Measurements from ENCODE around the gene MLLT6.
"Not testable (repeated sequence)": the region's sequence is repeated elsewhere in the genome, so short reads cannot be mapped to it uniquely, and the experiment has no call there.

MLLT6 gene

DNA sequence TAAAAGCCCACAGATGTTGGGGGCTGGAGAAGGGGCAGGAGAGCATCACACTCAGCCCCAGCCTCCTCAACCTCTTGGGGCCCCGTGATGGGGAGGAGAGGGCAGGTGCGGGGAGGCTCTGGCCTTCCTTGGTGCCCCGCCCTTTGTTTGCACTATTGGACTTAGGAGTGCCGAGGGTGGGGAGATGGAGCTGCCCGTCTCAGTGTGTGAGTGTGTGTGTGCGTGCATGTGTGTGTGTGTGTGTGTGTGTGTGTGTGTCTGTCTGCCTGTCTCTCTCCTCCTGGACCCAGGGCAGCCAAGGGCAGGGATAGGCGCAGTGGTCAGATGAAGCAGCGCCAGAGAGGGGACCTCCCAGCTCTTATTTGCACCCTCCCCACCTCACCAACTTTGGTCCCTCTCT lies 21.1 kb downstream of the MLLT6 start:
- not testable (repeated sequence) for DNase-seq (ENCODE audit: low spot score)

DNA sequence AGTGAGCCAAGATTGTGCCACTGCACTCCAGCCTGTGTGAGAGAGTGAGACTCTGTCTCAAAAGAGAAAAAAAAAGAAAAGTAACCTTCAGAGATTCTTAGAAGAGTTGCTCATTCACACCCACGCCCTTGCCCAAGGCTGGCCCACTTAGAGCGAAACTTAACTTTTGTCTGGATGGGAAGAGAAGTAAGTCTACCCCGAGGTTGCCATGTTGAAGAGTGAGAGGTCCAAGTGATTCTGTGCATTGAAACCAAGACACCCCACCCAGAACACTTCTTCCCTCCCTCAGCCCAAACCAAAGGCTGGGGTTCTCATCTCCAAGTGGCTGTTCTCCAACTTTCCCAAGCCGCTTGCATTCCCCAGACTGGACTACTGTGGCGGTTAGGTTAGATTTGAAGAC lies 22.7 kb downstream of the MLLT6 start:
- no peak for DNase-seq (ENCODE audit: low spot score)

DNA sequence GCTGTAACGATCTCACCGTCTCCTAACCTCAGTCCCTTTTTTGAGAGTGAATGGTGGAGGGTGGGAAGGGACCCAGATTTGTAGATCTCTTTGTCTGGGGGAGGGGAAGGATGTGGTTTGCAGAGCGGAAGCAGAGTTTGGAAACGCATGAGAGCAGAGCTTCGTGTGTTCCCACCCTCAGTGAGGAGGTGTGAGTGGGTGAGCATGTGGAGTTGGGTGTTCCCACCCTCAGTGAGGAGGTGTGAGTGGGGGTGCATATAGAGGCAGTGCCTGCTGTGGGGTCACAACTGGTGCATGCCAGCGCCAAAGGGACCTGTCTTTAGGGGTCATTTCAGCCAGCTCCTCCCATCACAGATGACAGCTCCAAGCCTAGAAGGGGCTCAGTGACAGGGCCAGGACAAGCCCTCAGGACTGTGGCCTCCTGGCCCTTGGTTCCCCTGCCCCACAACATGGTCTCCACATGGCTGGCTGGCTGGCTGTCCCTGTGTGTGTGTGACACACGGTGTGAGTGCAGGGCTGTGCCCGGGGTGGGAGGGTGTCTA lies 23.3 kb downstream of the MLLT6 start:
- DNase-seq (ENCODE audit: low spot score): no peak

DNA sequence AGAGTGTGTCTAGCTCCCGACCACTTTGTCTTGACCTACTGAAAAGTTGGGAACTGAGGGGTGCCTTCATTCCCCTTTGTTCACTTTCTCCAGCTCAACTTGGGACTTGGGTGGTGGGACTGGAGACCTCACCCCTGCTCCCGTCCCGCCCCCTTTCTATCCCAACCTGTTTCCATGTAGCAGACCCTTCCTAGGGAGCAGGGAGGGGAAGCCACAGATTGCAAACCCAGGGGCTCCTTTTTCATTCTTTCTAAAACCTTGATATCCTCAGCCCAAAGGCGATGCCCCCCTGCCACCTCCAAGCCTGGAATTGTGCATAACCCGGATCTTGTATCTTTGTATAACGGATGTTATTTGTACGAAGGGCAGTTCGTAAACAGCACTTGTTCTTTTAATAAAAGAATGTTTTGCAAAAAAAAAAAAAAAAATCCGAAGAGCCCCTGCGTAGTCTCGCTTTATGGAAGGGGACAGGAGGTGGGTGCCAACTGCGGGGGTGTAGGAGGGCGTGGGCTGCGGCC lies 24.4 kb downstream of the MLLT6 start:
- no peak for DNase-seq (ENCODE audit: low spot score)

DNA sequence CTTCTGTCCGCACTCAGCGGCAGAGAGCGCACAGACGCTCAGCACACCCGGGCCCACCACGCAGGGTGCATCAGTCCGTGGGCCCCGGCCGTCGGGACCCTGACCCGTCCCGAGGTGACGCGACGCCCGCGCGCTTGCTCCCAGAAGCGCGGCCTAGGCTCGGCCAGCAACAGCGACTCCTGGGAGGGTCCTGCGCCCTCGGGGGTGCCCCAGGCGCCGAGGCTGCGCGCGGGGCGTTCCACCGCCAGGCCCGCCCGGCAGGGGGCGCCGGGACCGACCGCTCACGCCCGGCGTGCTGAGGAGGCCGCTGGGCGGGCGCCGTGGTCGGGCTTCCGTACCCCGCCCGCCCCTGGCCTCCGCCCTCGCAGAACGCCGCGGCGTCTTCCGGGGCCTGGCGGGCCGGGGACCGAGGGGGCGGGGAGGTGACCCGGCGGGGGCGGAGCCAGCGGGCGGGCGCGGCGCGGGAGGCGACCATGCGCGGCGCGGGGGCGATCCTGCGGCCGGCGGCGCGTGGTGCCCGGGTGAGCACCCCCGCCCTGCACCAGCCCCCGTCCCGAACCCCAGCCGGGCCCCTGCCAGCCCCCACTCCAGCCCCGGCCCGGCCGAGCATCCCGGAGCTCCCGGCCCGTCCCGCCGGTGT lies 24.9 kb downstream of the MLLT6 start, which contains the start of gene CISD3:
TSS of gene CISD3 (plus strand) at position 456 of the 640 bp plus-strand sequence. CDS start at position 474, 18 bp downstream.
- peak; percentile 93 for DNase-seq (ENCODE audit: low spot score)

DNA sequence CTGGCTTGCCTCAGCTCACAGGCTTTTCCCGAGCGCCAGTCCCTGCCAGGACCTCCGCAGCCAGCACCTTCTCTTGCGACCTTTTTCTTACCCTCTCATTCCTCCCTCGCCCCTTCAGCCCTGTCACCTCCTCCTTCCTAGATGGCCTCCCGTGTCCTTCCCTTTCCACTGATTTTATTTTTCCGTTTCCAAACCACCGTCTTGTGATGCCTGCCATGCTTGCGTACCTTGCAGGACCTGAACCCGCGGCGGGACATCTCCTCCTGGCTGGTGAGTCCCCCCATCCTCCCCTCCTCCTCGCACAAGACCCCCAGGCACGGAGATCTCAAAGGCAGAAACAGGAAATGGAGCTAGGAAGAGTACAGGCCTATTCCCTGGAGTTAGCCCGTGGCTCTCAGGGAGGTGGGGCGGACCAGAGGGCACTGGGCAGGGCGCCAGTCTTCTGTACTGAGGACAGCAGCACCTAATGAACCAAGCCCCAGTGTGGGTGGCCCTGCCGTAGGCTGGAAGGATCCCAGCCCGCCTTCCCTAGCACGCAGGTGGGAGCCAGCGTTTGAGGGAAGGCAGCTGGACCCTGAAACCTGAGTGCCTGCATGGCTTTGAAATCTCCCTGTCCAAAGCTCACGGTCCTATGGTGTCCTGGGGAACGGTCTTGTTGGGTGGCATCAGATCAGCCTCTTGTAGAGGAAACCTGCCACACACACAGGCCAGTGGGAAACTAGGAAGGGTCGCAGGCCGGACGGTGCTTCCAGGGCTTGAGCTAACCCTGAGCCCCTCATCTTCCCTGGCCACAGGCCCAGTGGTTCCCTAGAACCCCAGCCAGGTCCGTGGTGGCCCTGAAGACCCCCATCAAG lies 25.7 kb downstream of the MLLT6 start:
- peak; percentile 83 for DNase-seq (ENCODE audit: low spot score)

DNA sequence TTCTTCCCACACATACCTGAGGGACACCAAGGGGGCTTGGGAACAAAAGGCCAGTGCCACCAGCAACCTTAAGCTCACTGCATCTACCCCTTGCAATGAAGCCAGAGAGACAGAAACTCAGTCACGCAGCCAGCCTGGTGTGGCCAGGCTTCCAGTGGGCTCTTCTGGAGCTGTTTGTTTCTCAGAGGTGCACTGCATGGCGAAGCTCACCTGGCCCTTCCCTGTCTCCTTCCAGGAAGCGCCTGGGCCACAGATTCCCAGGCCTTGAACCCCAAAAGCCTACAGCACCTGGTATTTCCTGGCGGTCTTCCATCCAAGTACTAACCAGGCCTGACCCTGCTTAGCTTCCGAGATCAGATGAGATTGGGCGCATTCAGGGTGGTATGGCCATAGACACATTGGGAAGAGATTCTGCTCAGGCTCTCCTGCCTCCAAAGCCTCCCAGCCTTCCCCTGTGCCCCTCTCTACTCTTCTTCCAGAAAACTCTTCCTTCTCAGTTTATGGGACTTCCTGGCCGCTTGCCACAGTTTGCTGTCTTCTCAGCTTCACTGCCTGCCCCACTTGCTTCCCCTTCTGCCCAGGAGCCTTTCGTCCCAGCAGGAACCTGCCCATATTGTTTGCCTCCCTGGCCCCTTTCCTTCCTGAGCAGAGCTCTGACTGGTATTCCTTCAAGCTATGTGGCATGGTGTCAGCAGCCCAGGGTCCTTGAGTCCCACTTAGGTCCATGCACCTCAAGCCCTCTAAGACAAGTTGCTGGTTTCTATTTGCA lies 26.6 kb downstream of the MLLT6 start:
- no peak for DNase-seq (ENCODE audit: low spot score)

DNA sequence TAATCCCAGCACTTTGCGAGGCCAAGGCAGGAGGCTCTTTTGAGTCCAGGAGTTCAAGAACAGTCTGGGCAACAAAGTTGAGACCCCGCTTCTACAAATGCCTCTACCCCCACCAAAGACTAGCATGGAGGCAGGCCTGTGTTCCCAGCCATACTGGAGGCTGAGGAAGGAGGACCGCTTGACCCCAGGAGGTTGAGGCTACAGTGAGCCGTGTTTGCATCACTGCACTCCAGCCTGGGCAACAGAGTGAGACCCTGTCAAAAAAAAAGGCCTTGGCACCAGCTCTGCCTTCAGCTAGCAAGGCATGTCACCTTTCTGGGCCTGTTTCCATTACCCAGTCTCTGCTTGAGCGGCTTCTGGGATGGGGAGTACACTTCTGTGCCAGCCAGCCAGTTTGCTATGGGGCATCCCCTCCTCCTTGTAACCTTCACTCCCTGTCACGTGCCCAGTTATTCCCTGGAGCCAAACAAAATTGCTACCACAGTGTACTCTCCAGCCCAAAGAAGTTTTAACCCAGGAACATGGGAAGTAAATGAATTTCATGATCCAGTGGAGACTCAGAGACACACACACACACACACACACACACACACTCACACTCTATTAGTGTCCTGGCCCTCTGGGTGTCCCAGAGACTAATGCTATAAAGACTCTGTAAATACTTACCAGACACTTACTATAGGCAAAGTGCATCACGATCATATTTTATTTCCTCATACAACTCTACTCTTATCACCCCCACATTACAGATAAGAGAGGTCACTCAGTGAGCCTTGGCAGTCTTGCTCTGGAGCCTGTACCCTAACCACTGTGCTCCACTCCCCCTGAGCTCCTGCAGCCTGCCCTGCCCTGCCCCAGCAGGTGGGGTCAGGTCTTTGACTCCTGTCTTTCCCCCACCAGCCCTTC lies 27.6 kb downstream of the MLLT6 start:
- DNase-seq (ENCODE audit: low spot score): no peak

DNA sequence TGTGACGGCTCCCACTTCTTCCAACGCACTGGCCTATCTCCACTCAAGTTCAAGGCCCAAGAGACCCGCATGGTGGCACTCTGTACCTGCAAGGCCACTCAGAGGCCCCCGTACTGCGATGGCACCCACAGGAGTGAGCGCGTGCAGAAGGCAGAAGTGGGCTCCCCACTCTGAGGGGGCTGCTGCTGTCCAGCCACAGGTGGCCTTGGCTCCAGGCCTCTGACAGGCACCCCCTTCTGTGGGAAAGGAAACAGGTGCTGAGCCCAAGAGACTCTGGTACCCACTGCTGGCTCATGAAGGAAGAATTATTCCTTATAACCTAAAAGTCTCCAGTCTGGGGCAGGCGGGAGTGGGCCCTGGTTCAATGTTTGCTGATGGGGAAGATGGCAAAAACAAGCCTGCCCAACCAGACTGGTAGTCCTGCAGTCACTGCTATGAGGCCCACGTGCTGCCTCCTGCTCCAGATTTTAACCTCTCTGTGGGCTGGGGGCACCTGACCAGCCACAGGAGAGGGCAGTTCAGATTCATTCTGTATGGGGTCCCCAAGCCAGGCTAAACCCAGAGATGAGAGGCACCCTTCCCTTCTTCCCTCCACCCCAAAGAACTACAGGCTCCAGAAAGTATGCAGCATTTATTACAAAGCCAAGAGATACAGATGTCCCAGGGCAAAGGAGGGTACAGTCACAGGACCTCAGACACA lies 28.4 kb downstream of the MLLT6 start:
- no peak for DNase-seq (ENCODE audit: low spot score)

DNA sequence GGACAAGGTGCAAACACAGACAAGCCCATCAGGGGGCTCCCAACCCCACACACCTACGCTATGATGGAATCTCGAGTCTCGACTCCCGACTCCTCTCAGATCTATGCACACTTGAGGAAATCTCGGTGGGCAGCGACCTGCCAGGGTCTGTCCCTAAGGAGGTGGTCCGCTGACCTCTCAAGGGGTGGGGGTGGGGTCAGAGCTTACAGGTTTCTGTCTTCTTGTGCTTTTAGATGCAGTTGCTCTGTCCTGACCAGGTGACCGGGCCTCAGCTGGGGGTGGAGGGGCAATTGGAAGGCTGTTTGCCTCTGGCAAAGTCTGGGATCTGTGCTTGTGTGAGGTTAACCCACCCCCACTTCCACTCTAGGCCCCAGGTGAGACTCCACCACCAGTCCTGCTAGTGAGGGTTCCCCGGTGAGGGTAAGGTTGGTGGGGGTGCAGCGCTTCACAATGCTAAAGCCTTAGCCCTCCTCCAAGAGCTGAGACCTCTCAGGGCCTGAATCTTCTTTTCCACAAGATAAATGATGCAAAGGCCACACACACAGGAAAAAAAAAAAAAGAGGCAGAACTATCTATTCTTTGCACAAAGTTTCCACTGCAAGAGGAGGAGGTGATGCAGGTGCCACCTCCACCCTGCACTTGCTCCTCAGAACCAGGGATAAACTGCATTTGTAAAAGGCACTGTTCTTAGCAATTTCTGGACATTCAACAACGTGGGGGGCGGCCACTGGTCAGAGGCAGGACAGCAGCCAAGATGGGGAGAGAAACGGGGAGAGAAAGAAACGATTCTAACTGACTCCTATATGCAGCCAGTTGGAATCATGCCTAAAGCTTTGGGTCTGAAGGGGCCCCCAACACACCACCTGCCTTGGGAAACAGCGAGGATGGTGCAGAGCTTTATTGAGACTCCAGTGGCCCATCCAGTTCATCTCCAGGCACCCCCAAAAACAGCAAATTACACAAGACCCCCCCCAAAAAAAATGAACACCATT lies 29.2 kb downstream of the MLLT6 start:
- no peak for DNase-seq (ENCODE audit: low spot score)

DNA sequence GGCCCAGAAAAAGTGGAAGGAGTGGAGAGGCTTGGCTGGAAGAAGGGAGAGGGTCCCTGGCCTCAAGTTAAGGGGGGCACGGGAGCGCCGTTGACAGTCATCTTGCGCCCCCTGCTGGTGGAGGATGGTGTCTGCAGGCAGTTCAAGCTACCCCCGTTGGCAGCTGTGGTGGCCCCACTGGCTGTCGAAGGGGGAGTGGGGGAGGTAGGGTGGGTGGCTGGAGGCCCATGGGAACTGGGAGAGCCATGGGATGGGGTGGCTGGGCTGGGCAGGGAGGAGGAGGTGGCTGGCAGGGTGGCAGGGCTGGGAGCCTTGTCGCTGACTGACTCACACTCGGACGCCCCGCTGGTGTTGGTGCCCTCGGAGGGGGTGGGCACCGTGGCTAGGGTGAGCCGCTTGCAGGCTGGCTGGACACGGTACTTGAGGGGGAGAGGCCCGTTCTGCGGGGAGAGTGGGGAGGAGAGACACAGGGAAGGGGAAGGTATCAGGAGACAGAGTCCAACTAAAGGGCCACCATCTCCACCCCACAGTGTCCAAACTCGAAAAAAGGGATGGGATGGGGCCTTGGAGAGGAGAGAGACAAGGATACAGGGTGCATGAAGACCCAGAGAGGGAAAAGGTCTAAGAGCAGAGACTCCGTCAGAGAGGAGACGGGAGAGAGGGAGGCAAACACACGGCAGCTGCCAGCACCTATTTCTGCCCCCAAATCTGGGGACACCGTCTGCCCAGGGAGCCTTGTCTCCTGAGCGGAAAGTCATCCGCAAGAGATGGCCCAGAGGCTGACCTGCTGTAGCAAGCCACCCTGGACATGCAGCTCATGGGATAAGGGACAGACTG lies 30.3 kb downstream of the MLLT6 start:
- no peak for DNase-seq (ENCODE audit: low spot score)

DNA sequence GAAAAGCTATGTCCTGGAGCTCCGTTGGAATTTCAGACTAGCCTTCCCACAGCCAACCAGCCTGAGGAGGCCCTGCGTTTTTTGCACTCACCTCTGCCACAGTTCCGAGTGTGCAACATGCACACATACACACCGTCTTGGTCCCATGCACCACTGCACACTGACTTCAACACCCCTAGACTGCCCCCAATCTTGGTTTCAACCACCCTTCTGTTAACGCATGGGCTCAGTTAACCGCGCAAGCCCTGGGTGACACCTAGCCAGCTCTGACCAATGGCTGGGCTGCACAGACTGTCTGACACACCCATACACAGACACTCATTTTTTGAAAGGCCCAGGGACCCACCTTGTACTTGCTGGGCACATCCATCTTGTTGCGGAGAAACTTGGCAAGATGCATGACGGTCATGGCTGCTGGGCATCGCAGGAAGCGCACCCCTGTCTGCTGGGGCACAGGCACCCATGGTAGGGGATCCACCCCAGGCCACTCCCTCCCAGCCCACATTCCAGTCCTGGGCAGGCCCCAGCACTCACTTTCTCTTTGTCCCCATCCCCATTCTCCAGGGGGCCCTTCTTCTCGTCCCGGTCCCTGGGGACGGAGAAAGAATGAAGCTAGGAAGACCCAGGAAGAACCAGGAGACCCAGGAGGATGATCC lies 33.1 kb downstream of the MLLT6 start:
- DNase-seq (ENCODE audit: low spot score): no peak

DNA sequence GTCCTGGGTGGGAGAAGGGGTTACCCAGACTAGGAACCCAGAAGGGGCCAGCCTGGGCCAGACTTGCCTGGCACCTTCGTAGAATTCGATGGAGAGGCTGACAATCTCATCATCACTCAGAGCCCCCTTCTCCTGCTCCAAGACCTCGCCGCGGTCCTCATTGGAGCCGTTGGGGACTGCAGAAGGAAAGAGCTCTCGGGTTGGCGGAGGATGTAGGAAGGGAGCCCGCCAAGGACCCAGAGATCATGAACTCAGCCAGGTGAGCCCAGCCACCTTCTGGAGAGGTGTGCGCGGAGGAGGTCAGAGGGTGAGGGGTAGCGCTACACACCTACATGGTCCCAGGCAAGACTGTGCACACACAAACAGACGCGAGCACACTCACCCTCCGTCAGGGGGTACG lies 33.6 kb downstream of the MLLT6 start:
- DNase-seq (ENCODE audit: low spot score): no peak

DNA sequence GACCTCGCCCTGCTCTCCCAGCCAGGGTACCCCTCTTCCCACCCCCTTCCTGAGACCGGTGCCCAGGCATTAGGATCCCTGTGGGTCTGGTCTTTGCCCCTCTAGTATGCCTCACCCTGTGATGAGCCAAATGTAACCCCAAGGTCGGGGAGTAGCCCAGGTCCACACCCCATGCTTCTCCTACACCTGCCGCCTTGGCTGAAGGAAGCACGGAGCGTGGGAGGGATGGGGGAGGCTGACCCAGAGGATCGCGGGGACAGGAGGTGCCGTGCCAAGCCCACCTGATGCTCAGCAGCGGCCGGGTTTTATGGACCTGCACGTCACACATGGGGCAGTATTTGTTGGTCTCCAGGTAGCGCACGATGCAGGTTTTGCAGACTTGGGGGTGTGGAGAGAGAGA lies 34.2 kb downstream of the MLLT6 start:
- DNase-seq (ENCODE audit: low spot score): no peak

DNA sequence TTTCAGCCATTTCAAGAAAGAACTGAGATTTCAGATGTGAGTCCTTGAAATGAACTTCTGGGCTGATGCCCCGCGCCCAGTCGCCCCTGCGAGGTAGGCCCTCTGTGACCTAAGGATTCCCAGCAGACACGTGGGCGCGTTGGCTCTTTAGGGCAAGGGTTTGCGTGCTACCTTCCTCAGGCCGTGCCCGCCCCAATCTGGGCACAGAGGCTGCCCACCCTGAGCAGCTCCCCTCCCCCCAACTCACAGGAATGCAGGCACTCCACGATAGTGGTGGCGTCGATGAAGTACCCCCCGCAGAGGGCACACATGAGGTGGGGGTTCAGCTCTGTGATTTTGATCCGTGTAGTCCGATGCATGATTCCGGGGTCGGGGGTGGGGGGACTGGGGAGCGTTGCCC lies 35.0 kb downstream of the MLLT6 start:
- DNase-seq (ENCODE audit: low spot score): no peak

DNA sequence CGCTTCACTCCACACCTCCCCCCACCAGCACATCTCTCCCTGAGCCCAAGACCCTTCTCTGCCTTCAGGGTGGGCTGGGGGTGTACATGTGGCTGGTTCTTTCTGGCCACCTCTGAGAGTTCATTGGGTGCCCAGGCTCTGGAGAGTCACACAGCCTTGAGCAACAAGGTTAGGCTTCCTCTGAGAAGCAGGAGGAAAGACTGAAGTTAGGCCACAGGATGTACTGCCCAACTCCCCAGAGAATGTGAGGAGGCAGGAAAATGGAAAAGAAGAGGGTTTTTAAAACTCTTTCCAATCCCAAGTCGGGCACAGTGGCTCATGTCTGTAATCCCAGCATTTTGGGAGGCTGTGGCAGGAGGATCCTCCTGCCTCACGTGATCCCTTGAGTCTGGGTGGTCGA lies 35.7 kb downstream of the MLLT6 start:
- no peak for DNase-seq (ENCODE audit: low spot score)

DNA sequence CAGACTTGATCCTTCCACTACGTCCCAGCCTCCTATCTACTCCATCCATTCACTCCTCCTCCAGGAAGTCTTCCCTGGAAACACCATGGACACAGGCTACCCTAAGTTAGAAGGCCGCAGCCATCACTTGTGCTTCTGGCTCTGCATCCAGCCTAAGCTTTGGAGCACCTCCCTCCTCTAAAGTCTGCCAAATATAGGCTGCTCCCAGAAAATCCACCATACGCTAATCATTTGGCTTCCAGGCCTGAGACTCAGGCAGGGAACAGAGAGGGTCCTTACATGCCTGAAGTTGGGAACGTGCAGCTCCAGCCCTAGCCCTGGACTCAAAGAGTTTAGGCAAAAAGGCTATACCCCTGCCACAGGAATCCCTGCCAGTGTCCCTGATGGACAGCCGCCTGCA lies 36.4 kb downstream of the MLLT6 start:
- no peak for DNase-seq (ENCODE audit: low spot score)

DNA sequence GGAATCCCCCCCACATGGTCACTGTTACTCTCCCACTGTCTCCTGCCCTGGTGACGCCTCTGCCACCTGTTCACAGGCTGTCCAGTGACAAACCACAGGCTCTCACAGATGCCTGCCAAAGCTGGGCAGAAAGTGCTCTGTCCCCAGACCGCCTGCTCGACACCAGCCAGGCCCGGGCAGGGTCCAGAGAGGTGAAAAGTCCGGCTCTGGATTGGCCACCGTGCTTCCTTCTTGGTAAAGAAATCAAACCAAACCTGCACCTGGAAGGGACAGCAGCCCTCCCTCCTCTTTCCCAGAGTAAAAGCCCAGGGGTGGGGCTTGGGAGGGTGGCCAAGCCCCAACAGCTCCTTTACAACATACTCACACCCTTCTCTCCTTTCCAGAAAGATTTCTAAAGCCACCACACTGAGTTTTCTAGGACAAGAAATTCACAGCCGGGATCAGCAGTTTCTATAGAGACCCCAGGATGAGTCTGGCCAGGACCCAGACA lies 36.9 kb downstream of the MLLT6 start:
- DNase-seq (ENCODE audit: low spot score): no peak
